GM19351 (cell line): Measurements from ENCODE around the gene DGKH.

Experiments
- ATAC-seq: cut with Tn5 transposase; IDR thresholded peaks from one replicate; pipeline ENCODE4 v1.9.1; 2021; ENCODE audit warnings: mild to moderate bottlenecking, moderate library complexity; ENCODE audit not compliant: unreplicated experiment

DGKH gene

DNA sequence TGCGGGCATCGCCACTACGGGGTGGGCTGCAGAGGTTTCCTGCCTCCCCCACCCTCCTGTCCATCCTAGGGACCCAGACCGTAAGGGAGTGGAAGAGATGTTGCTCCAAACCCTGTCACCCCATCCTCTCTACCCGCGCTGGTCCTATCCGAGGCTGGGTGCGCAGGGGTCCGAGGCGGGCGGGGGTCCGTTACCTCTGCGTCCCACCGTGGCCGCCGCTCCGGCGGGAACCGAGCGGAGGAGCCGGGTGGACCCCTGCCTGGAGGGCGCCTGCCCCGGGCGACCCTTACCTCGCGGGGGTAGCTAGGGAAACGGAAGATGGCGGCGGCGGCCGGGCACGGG lies at the start of gene DGKH:
DGKH (plus strand) TSS at position 307 of the 342 bp plus-strand sequence. CDS start 126 bp downstream, outside the sequence.
- ATAC-seq: peak; percentile 36

DNA sequence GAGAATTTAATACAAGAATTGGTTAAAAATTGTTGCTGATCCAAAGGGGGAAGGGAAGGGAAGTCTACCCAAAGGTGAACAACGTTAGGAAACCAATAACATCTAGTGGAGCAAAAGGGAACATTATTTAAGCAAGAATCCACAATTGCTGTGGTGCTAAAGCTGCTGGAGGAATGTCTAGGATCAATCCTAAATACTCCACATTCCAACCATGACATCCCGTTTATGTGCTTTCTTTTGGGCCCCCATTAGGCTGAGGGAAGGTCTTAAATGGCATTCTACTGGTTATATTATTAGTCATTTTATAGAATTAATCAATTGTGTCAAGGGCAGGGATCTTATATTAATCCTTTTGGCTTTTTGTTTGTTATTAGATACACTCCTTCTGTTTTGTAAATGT lies 47.6 kb upstream of the DGKH start:
- ATAC-seq: no peak

GRCh38 chr13:42001580-42001979 lies 46.9 kb upstream of the DGKH start:
- ATAC-seq: no peak

DNA sequence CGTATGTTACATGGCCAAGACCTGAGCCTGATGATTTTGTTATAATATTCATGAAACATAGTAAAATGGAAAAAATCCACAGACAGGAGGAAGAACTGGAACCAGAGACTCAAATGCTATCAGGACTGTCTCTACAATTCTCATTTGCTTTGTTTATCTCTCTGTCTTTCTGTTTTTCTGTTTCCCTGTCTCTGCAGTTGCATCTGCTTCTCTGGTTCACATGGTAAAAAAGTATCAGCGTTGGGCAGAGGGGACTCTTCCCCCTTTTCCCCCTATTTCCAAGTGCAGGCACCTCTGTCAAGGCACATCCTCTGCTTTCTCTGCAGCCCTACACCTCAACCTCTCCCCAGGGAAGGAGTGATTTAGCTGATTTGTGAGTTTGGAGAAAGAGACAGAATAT lies 46.4 kb upstream of the DGKH start:
- ATAC-seq: no peak

GRCh38 chr13:42007844-42008243 lies 40.6 kb upstream of the DGKH start:
- ATAC-seq: no peak

GRCh38 chr13:42009057-42009456 lies 39.4 kb upstream of the DGKH start:
- no peak for ATAC-seq

GRCh38 chr13:42011601-42012350 lies 36.7 kb upstream of the DGKH start:
- ATAC-seq: no peak

DNA sequence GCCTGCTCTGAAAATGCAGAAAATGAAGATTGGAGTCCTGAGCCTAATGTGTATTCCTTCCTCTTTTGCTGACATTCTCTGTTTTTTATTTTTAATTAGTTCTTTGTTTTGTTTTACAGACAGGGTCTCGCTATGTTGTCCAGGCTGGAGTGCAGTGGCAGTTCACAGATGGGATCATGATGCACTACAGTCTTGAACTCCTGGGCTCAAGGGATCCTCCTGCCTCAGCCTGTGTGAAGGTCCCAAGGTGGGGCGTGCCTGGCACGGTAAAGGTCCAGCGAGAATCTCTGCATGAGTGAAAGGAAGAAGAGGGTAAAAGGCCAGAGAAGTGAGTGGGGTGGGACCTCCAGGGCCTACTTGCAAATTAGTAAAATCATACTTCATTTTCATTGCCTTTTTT lies 34.3 kb upstream of the DGKH start:
- no peak for ATAC-seq

DNA sequence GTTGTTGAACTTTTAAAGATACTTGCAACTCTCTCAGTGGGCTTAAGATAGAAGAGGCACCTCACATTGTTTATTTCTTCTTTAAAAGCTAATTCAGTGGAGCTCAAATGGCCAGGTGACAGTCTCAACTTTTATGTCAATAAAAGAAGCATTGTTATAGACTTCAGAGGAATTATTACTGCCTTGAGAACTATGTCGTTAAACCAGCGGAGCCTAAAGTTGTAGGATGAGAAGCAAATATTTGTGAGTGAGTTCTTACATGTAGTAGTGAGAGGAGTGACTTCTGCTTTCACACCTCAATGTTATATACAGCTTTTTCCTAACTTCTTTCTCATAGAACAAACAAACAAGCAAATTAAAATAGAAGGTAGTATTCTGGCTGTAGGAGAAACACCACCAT lies 31.2 kb upstream of the DGKH start:
- ATAC-seq: no peak

GRCh38 chr13:42021851-42022250 lies 26.6 kb upstream of the DGKH start:
- no peak for ATAC-seq

- ATAC-seq: no peak
Observed at GRCh38 chr13:42022336-42022735, 26.1 kb upstream of the DGKH start.

DNA sequence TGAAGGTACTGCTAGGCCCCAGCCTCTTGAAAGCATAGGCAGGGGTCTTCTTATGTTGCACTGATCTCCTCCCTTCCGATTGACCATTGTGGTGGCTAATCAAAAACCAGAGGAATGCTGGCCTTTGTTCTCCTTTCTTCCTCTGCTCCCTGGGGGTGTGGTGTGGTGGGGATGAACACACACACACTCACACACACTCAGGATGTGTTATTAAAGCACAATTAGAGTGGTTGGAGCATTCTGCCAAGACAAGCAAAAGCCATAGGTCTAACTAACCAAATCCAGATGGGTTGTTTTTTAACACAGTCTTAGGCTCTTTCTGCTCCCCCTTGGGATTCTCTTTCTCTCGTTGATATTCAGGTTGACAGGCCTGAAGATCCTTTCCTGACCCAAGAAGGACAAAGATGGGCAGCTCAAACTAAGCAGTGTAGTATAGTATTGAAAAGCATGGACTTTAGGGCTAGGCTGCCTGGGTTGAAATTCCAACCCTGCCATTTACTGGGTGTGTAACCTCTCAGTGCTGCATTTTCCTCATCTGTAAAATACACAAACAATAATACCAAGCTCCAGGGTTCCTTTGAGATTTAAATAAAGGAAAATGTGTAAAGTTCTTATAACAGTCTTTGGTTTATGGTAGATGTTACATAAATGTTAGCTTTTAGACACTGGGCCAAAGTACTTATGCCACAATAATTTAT lies 25.5 kb upstream of the DGKH start:
- ATAC-seq: no peak

GRCh38 chr13:42027286-42027685 lies 21.2 kb upstream of the DGKH start:
- ATAC-seq: no peak

DNA sequence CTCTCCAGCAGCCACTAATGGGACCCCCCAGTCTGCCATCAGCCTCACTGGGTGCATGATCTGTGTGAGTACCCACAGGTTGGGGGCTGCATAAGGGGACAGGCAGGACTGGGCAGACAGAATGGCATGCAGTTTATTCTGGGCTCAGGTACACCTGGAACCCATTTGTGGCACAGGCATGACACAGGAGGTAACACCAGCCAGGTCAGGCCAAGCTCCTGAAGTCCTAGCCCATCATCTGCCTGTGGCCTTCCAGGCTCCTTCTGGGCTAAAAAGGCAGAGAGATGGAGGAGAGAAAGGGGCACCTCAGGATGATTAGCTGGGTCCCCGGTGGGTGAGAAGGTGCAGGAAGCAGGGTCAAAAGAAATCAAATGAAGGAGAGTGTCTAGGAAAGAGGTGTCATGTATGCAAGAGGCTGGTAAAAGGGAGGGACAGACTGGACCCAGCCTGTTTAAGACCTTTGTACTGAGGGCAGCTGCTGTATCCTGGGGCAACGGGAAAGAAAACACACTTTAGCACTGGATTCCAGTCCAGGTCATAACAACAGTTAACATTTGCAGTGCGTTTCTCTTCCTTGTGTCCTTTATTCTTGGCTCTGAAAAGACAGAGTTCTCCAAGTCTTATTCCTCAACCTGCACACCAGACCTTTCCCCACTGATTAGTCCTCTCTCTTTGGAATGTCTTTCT lies 20.2 kb upstream of the DGKH start:
- ATAC-seq: no peak

DNA sequence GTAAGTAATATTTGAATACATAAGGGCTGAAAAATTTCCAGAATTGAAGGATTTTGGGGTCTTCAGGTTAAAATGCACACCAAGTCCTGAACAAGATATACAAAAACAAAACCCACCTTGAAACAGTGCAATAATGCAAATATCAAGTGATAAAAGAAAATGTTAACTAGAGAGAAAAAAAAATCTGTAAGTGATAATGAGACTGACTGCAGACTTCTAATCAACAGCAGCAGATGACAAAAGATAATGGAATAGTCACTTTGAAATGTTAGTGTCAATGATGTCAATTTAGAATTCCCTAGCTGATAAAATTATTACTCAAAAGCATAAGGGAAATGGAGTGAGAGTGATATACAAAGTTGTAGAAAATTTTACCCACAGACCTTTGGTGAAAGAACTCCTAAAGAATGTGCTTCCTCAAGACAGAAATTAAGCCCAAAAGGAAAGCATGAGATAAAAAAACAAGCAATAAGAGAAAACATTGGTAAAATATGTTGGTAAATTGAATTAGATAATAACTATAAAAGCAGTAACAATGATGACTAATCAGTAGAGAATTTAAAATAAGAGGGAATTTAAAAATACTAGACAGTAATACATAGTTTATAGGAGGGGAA lies 12.4 kb upstream of the DGKH start:
- no peak for ATAC-seq

DNA sequence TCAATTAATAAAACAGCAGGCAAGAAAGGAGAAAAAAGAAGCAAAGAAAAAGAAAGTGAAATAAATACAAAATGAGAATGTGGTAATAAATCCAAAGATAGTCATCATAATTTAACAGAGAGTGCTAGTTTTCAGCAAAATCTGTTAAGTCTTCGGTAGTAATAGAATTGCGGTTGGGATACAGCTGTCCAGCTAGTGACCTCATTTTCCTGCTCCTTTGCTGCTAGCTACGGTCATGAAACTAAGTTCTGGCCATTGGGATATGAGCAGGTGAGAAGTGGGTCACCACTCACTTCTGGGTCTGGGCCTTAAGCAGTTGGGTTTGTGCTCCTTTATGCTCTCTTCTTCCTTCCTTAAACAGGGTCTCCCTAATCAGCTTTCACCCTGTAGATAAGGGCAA lies 11.7 kb upstream of the DGKH start:
- no peak for ATAC-seq

GRCh38 chr13:42038661-42039456 lies 9.6 kb upstream of the DGKH start:
- no peak for ATAC-seq

- ATAC-seq: no peak
Observed at GRCh38 chr13:42039457-42039945, 8.9 kb upstream of the DGKH start.

DNA sequence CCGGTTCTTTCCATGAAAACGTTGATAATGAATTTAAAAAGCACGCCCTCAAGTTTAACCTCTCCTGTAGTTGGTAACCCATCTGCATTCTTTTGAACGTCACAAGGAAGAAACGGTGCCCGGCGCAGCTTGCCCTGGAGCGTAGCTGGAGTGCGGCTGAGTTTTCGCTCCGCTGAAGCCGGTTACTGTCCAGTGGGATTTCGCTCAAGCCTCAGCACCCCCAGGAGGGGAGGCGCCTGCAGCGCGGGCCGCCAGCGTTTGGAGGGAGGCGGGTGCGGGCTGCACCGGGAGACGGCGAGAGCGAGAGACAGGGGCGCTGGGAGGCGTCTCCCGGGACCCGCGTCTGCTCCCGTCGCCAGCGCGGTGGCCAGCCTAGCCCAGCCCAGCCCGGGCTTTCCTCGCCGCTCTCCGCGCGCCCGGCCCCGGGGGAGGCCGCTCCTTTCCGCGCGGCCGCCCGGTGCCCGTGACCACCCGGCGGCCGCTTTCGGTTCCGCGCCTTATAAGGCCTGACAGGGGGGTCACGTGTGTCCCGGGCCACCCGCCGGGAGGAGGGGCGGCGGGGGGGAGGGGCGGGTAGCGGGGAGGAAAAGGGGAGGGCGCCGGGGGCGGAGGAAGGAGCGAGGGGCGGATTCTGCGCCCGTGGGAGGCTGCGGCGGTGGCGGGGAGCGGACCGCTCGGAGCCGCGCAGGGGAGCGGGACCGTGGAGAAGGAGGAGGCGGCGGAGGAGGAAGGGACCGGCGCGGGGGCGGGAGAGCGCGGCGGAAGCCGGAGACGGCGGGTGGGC lies 8.3 kb upstream of the DGKH start:
- ATAC-seq: peak; percentile 66

DNA sequence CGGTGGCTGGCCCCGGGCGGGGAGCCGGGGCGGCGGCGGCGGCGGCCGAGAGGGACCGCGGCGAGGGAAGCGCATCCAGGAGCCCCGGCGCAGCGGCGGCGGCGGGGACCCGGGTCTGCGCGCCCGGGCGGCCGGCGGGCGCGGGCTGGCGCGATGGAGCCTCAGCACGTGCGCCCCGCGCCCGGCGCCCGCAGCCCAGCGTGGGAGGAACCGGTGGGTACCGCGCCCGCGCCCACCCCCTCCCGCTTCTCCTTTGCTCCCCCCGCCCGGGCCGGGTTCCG lies 7.8 kb upstream of the DGKH start:
- ATAC-seq: no peak
